HepG2 (cell line): Measurements from ENCODE around the gene LITAFD. TPM values are rescaled to one million over a fixed set of nuclear protein-coding genes. Genes with fewer than 3 reads are reported as not detected.

Experiments used
- ATAC-seq: fragments of 200-7000 bp; cut with Tn5 transposase; 3 replicates; pipeline ENCODE4 v1.9.1; 2020; ENCODE audit warnings: mild to moderate bottlenecking, moderate library complexity
- BruUV-seq: library from RNA; stranded (reverse); fragments of 400-500 nt; replicated peaks from 2 replicates; lab custom pipeline; 2021; lab: Mats Ljungman, UMichigan
- CTCF ChIA-PET: fragments of 300-600 bp; formaldehyde crosslinking; extraction: SDS; loops from one replicate; lab custom pipeline; 2021; ENCODE audit warnings: low total read pairs, inconsistent platforms, low intra/inter-chr PET ratio; lab: Yijun Ruan, JAX
- POLR2A ChIA-PET: fragments of 350-600 bp; sonication (Branson Sonifier 250); formaldehyde crosslinking; loops from one replicate; lab custom pipeline; 2020; ENCODE audit warnings: antibody characterized with exemption, inconsistent platforms; lab: Yijun Ruan, JAX
- DNase-seq: peaks from one replicate; pipeline ENCODE4 v3.0.0-alpha.2; 2015; ENCODE audit warnings: low spot score
- FAIRE-seq: peaks from 3 replicates; lab custom pipeline; 2011; peaks lifted over from hg19 to GRCh38; lab: Jason Lieb, UNC
- H2AFZ ChIP-seq: one replicate; pipeline ENCODE4 v1.6.1; 2011; ENCODE audit warnings: low read length, inconsistent platforms
- H3K27ac ChIP-seq: fragments of 300-600 bp; 3 replicates; pipeline ENCODE4 v1.8.0; 2011; ENCODE audit warnings: mixed run types, mild to moderate bottlenecking, mixed read lengths, low read length, inconsistent platforms; ENCODE audit not compliant: insufficient read depth; ENCODE audit errors: extremely low read length
- H3K27me3 ChIP-seq, 2 experiments: fragments of 200-600 bp in 1 of 2; 2 replicates in 1 of 2; 3 replicates in 1 of 2; pipeline versions ENCODE4 v1.6.0 to v1.8.0; 2011; ENCODE audit warnings: low read length in 2 of 2, mild to moderate bottlenecking in 2 of 2, moderate library complexity in 2 of 2, inconsistent platforms in 1 of 2; ENCODE audit not compliant: insufficient read depth in 2 of 2, control insufficient read depth in 1 of 2
- H3K36me3 ChIP-seq, 2 experiments: fragments of 200-600 bp in 1 of 2; replicated peaks in 1 of 2; 2 replicates in 1 of 2; 3 replicates in 1 of 2; pipeline versions ENCODE4 v1.5.1 to v1.8.0; 2011; ENCODE audit warnings: low read length in 2 of 2, inconsistent platforms in 1 of 2; ENCODE audit not compliant: insufficient read depth in 2 of 2, control insufficient read depth in 1 of 2
- H3K4me1 ChIP-seq: 2 replicates; pipeline ENCODE4 v1.5.1; 2012; ENCODE audit warnings: low read length, inconsistent platforms; ENCODE audit not compliant: insufficient read depth
- H3K4me2 ChIP-seq: 2 replicates; pipeline ENCODE4 v1.6.0; 2011; ENCODE audit warnings: low read depth, low read length, inconsistent platforms
- H3K4me3 ChIP-seq, 3 experiments: fragments of 200-600 bp in 1 of 3; sonication (generic), shearing (Covaris generic) in 1 of 3; replicated peaks in 1 of 3; 2 replicates each; pipeline ENCODE4 v1.5.1; 2011 to 2016; ENCODE audit warnings: low read length in 3 of 3, inconsistent platforms in 2 of 3, low read depth in 2 of 3, mild to moderate bottlenecking in 2 of 3, control low read depth in 1 of 3, mixed read lengths in 1 of 3; ENCODE audit not compliant: insufficient read depth in 1 of 3
- H3K79me2 ChIP-seq: one replicate; pipeline ENCODE4 v1.6.1; 2011; ENCODE audit warnings: low read length, inconsistent platforms; ENCODE audit not compliant: insufficient read depth
- H3K9ac ChIP-seq: 2 replicates; pipeline ENCODE4 v1.6.0; 2011; ENCODE audit warnings: mild to moderate bottlenecking, low read depth, low read length, inconsistent platforms; ENCODE audit not compliant: insufficient read depth
- H3K9me3 ChIP-seq: 2 replicates; pipeline ENCODE4 v1.5.1; 2012; ENCODE audit warnings: mild to moderate bottlenecking, low read length
- H4K20me1 ChIP-seq: 2 replicates; pipeline ENCODE4 v1.6.0; 2011; ENCODE audit warnings: inconsistent platforms, mild to moderate bottlenecking, low read length, moderate library complexity; ENCODE audit not compliant: insufficient read depth
- ARNT2 ChIP-seq: sonication (generic); formaldehyde crosslinking; IDR thresholded peaks from 2 replicates; pipeline ENCODE4 v1.8.0; 2022; ENCODE audit warnings: mild to moderate bottlenecking, low read depth, missing genetic modification reagents, moderate library complexity
- ATF7 ChIP-seq, 2 experiments: fragments of 450-650 bp in 1 of 2; sonication (generic) in 1 of 2; formaldehyde crosslinking in 1 of 2; IDR thresholded peaks; 2 replicates each; pipeline versions ENCODE4 v1.4.0 to v1.6.1; 2016 to 2020; ENCODE audit warnings: antibody characterized with exemption in 1 of 2, mild to moderate bottlenecking in 1 of 2, missing genetic modification reagents in 1 of 2
- HES4 ChIP-seq: sonication (generic); formaldehyde crosslinking; IDR thresholded peaks from 2 replicates; pipeline ENCODE4 v1.9.0; 2021; ENCODE audit warnings: mild to moderate bottlenecking, missing genetic modification reagents, borderline replicate concordance
- RBM22 ChIP-seq: fragments of 200-400 bp; formaldehyde crosslinking; optimal IDR thresholded peaks from 2 replicates; pipeline ENCODE3; 2017; ENCODE audit warnings: mild to moderate bottlenecking, low read length, moderate library complexity
- SRY ChIP-seq: sonication (generic); formaldehyde crosslinking; IDR thresholded peaks from 2 replicates; pipeline ENCODE4 v1.8.0; 2022; ENCODE audit warnings: mild to moderate bottlenecking, missing genetic modification reagents
- TEAD2 ChIP-seq: sonication (generic); formaldehyde crosslinking; IDR thresholded peaks from 2 replicates; pipeline ENCODE4 v1.9.0; 2021; ENCODE audit warnings: missing genetic modification reagents
- ZBTB38 ChIP-seq: sonication (generic); formaldehyde crosslinking; IDR thresholded peaks from 2 replicates; pipeline ENCODE4 v1.5.1; 2020; ENCODE audit warnings: mild to moderate bottlenecking, missing genetic modification reagents
- ZNF282 ChIP-seq: fragments of 450-650 bp; IDR thresholded peaks from 2 replicates; pipeline ENCODE4 v1.6.1; 2018; ENCODE audit not compliant: partially characterized antibody
- WGBS: methylation state at CpG from one replicate; pipeline ENCODE4 v1.1.6; 2017; ENCODE audit warnings: low lambda C conversion rate; 5-methylcytosine and 5-hydroxymethylcytosine counted together
- in situ Hi-C: cut with HindIII; loops from 2 replicates; pipeline ENCODE4 v1.10.0; 2017; ENCODE audit warnings: low pct_unique_long_range_greater_than_20kb; ENCODE audit not compliant: extremely low pct_ligation_motif_present
- intact Hi-C: fragments of 100-400 bp; cut with micrococcal nuclease; formaldehyde crosslinking; loops from one replicate; pipeline ENCODE4 v1.10.0; 2022; ENCODE audit not compliant: unreplicated experiment
- polyA plus RNA-seq, 8 experiments: library from polyadenylated mRNA; depleted of rRNA in 3 of 8; stranded (reverse) in 7 of 8; unstranded in 1 of 8; fragments of >200 nt; fragmentation: Illumina TruSeq in 4 of 8; extraction: Trizol in 4 of 8; gene quantifications; 2 replicates each; pipeline versions ENCODE4 v1.2.1 to v1.2.3, GENCODE V29; 2011 to 2016; ENCODE audit warnings: low read depth in 4 of 8, missing spikeins in 1 of 8, mixed read lengths in 1 of 8; ENCODE audit not compliant: insufficient read depth in 1 of 8
- total RNA-seq, 5 experiments: library from RNA; depleted of rRNA; stranded (reverse); fragments of >200 nt; fragmentation: Illumina TruSeq; extraction: Trizol; gene quantifications; 2 replicates each; pipeline ENCODE4 v1.2.3, GENCODE V29; 2016; ENCODE audit warnings: low read depth in 1 of 5

Gene LITAFD
- total and polyA plus RNA-seq, 2 of the 13 experiments (the other 11 are each of a cell fraction or from before 2014, with no cell fraction given) = not detected

- 95% methylated on average over 4 of the region's 4 CpGs for WGBS
- no peak for FAIRE-seq
- no peak for DNase-seq
- no peak overlapping the region for H3K9ac ChIP-seq
- CTCF ChIA-PET = no interaction called here
- no peaks in the 10 kb centered on the region for H3K4me1 ChIP-seq
- in situ Hi-C loops = no loop called here
- H3K9me3 ChIP-seq = no peaks in the 10 kb centered on the region
- peaks cover 70 to 98% of the 10 kb centered on the region in 2 experiments for H3K36me3 ChIP-seq
- H3K27me3 ChIP-seq = no peaks in the 10 kb centered on the region
- no peak overlapping the region for H2AFZ ChIP-seq
- TF ChIP-seq ARNT2 (no peak), ATF7 (IDR thresholded peaks at IDR 0.05) (no peak), ATF7 (CRISPR knock-in tag; IDR thresholded peaks at IDR 0.05) (no peak), TEAD2 (CRISPR knock-in tag) (no peak), ZNF282 (no peak), HES4 (CRISPR knock-in tag) (no peak), SRY (CRISPR knock-in tag) (no peak)
- no peak overlapping the region for H3K4me3 ChIP-seq
- intact Hi-C loops = no loop called here
- H3K4me2 ChIP-seq = no peak overlapping the region
- H3K79me2 ChIP-seq = peaks cover 16% of the 10 kb centered on the region
- POLR2A ChIA-PET = no interaction called here
- H3K27ac ChIP-seq = no peak overlapping the region
- BruUV-seq = no TSS peak
- 0 out of 2 replicates have a peak, but pooled peaks cover 5% of the 10 kb centered on the region for H4K20me1 ChIP-seq
- no peak for ATAC-seq
These were observed 30.6 kb downstream of the LITAFD start for GRCh38 chr16:8912793-8913192.

- TF ChIP-seq ZBTB38 = no peak
- TF ChIP-seq RBM22 = peak; percentile 69
- ATAC-seq (no peak), FAIRE-seq (no peak), DNase-seq (no peak)
- Histone ChIP-seq H3K27me3 (no peaks in the 10 kb centered on the region), H3K9ac (no peak overlapping the region), H3K4me2 (no peak overlapping the region), H4K20me1 (0 out of 2 replicates have a peak, but pooled peaks cover 5% of the 10 kb centered on the region), H3K36me3 (peaks cover 66 to 98% of the 10 kb centered on the region in 2 experiments), H3K9me3 (no peaks in the 10 kb centered on the region), H2AFZ (no peak overlapping the region), H3K27ac (no peak overlapping the region), H3K79me2 (peaks cover 19% of the 10 kb centered on the region), H3K4me3 (no peak overlapping the region), H3K4me1 (no peaks in the 10 kb centered on the region)
- intact Hi-C loops (no loop called here), in situ Hi-C loops (no loop called here)
- ChIA-PET CTCF (interaction anchor here (0.9 kb wide), 1 partner anchor 95 kb away, joined by 3 read pairs; no protein-coding TSS in a partner anchor), POLR2A (no interaction called here)
- no TSS peak for BruUV-seq
- WGBS = 98% methylated on average over 3 of the region's 3 CpGs
These were observed 31.9 kb downstream of the LITAFD start for GRCh38 chr16:8914098-8914497.
